ENCODE results near the gene COL15A1.

The COL15A1 gene

GRCh38 chr9:99015448-99015847 lies 71.7 kb downstream of the COL15A1 start:
- no peak for DNase-seq (ENCODE audit: low read depth in 3 of 3)

GRCh38 chr9:99015890-99016289 lies 72.2 kb downstream of the COL15A1 start:
- no peak for DNase-seq (ENCODE audit: low read depth in 3 of 3)

- no peak for DNase-seq (ENCODE audit: low read depth in 3 of 3)
Measured at GRCh38 chr9:99016681-99017387, 73.1 kb downstream of the COL15A1 start.

- DNase-seq (ENCODE audit: low read depth in 3 of 3): no peak
Measured at GRCh38 chr9:99018653-99019052, 74.9 kb downstream of the COL15A1 start.

- DNase-seq (ENCODE audit: low read depth in 3 of 3): no peak
Measured at GRCh38 chr9:99019510-99020331, 76.0 kb downstream of the COL15A1 start.

- no peak for DNase-seq (ENCODE audit: low read depth in 3 of 3)
Measured at GRCh38 chr9:99020786-99021436, 77.2 kb downstream of the COL15A1 start.

- no peak for DNase-seq (ENCODE audit: low read depth in 3 of 3)
Measured at GRCh38 chr9:99021512-99021911, 77.8 kb downstream of the COL15A1 start.

GRCh38 chr9:99023231-99023630 lies 79.5 kb downstream of the COL15A1 start:
- DNase-seq (ENCODE audit: low read depth in 3 of 3): no peak

- DNase-seq (ENCODE audit: low read depth in 3 of 3): no peak
Measured at GRCh38 chr9:99023831-99024230, 80.1 kb downstream of the COL15A1 start.

- no peak for DNase-seq (ENCODE audit: low read depth in 3 of 3)
Measured at GRCh38 chr9:99024959-99025358, 81.3 kb downstream of the COL15A1 start.

- no peak for DNase-seq (ENCODE audit: low read depth in 3 of 3)
Measured at GRCh38 chr9:99025616-99026270, 82.0 kb downstream of the COL15A1 start.

GRCh38 chr9:99026271-99026955 lies 82.7 kb downstream of the COL15A1 start:
- no peak for DNase-seq (ENCODE audit: low read depth in 3 of 3)

GRCh38 chr9:99026956-99027298 lies 83.2 kb downstream of the COL15A1 start:
- DNase-seq (ENCODE audit: low read depth in 3 of 3): no peak

- DNase-seq (ENCODE audit: low read depth in 3 of 3): no peak
Measured at GRCh38 chr9:99027443-99027842, 83.7 kb downstream of the COL15A1 start.

- no peak for DNase-seq (ENCODE audit: low read depth in 3 of 3)
Measured at GRCh38 chr9:99029083-99029645, 85.5 kb downstream of the COL15A1 start.

- no peak for DNase-seq (ENCODE audit: low read depth in 3 of 3)
Measured at GRCh38 chr9:99030092-99030511, 86.4 kb downstream of the COL15A1 start.

- no peak for DNase-seq (ENCODE audit: low read depth in 3 of 3)
Measured at GRCh38 chr9:99030610-99031109, 87.0 kb downstream of the COL15A1 start.

- no peak for DNase-seq (ENCODE audit: low read depth in 3 of 3)
Measured at GRCh38 chr9:99031319-99031718, 87.6 kb downstream of the COL15A1 start.

- DNase-seq (ENCODE audit: low read depth in 3 of 3): no peak
Measured at GRCh38 chr9:99031994-99032393, 88.3 kb downstream of the COL15A1 start.

- no peak for DNase-seq (ENCODE audit: low read depth in 3 of 3)
Measured at GRCh38 chr9:99034149-99034548, 90.4 kb downstream of the COL15A1 start.

- DNase-seq (ENCODE audit: low read depth in 3 of 3): no peak
Measured at GRCh38 chr9:99035313-99035712, 91.6 kb downstream of the COL15A1 start.
